WTC11 (cell line): ENCODE data around the gene LSR.

Experiments
- CTCF ChIP-seq: fragments of 200-600 bp; IDR thresholded peaks from 2 replicates; pipeline ENCODE4 v1.8.0; 2022; ENCODE audit warnings: antibody characterized with exemption
- ELF4 ChIP-seq: sonication (generic); formaldehyde crosslinking; IDR thresholded peaks from 2 replicates; pipeline ENCODE4 v1.8.1; 2022; ENCODE audit warnings: low read depth, mild to moderate bottlenecking, moderate library complexity, missing genetic modification reagents
- ESRRA ChIP-seq: sonication (generic); formaldehyde crosslinking; IDR thresholded peaks from 2 replicates; pipeline ENCODE4 v1.8.1; 2022; ENCODE audit warnings: mild to moderate bottlenecking, missing genetic modification reagents, borderline replicate concordance
- ETV6 ChIP-seq: sonication (generic); formaldehyde crosslinking; IDR thresholded peaks from 2 replicates; pipeline ENCODE4 v1.8.1; 2022; ENCODE audit warnings: mild to moderate bottlenecking, missing genetic modification reagents
- NFYB ChIP-seq: sonication (generic); formaldehyde crosslinking; conservative IDR thresholded peaks from 2 replicates; pipeline ENCODE4 v1.8.0; 2022; ENCODE audit warnings: low read depth, missing genetic modification reagents
- SP1 ChIP-seq: sonication (generic); formaldehyde crosslinking; conservative IDR thresholded peaks from 2 replicates; pipeline ENCODE4 v1.8.1; 2022; ENCODE audit warnings: missing genetic modification reagents
- TP53 ChIP-seq: sonication (generic); formaldehyde crosslinking; IDR thresholded peaks from 2 replicates; pipeline ENCODE4 v1.8.1; 2023; ENCODE audit warnings: mild to moderate bottlenecking, missing genetic modification reagents
- USF1 ChIP-seq: sonication (generic); formaldehyde crosslinking; IDR thresholded peaks from 2 replicates; pipeline ENCODE4 v1.8.0; 2022; ENCODE audit warnings: mild to moderate bottlenecking, missing genetic modification reagents
- TF ChIP-seq, protein P1 (sequence below): sonication (generic); formaldehyde crosslinking; IDR thresholded peaks from 2 replicates; pipeline ENCODE4 v1.8.1; 2023; ENCODE audit warnings: mild to moderate bottlenecking, moderate library complexity, missing genetic modification reagents
- TF ChIP-seq, protein P2 (sequence below): sonication (generic); formaldehyde crosslinking; IDR thresholded peaks from 2 replicates; pipeline ENCODE4 v1.8.0; 2022; ENCODE audit warnings: missing genetic modification reagents
- TF ChIP-seq, protein P3 (sequence below): sonication (generic); formaldehyde crosslinking; IDR thresholded peaks from 2 replicates; pipeline ENCODE4 v1.8.1; 2022; ENCODE audit warnings: missing genetic modification reagents, borderline replicate concordance

- TF ChIP-seq CTCF = no peak
- no peak for TF ChIP-seq NFYB (CRISPR knock-in tag)
- no peak for TF ChIP-seq ETV6 (CRISPR knock-in tag)
- TF ChIP-seq, protein P1, sequence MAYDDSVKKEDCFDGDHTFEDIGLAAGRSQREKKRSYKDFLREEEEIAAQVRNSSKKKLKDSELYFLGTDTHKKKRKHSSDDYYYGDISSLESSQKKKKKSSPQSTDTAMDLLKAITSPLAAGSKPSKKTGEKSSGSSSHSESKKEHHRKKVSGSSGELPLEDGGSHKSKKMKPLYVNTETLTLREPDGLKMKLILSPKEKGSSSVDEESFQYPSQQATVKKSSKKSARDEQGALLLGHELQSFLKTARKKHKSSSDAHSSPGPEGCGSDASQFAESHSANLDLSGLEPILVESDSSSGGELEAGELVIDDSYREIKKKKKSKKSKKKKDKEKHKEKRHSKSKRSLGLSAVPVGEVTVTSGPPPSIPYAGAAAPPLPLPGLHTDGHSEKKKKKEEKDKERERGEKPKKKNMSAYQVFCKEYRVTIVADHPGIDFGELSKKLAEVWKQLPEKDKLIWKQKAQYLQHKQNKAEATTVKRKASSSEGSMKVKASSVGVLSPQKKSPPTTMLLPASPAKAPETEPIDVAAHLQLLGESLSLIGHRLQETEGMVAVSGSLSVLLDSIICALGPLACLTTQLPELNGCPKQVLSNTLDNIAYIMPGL (CRISPR knock-in tag) = no peak
- TF ChIP-seq, protein P2, sequence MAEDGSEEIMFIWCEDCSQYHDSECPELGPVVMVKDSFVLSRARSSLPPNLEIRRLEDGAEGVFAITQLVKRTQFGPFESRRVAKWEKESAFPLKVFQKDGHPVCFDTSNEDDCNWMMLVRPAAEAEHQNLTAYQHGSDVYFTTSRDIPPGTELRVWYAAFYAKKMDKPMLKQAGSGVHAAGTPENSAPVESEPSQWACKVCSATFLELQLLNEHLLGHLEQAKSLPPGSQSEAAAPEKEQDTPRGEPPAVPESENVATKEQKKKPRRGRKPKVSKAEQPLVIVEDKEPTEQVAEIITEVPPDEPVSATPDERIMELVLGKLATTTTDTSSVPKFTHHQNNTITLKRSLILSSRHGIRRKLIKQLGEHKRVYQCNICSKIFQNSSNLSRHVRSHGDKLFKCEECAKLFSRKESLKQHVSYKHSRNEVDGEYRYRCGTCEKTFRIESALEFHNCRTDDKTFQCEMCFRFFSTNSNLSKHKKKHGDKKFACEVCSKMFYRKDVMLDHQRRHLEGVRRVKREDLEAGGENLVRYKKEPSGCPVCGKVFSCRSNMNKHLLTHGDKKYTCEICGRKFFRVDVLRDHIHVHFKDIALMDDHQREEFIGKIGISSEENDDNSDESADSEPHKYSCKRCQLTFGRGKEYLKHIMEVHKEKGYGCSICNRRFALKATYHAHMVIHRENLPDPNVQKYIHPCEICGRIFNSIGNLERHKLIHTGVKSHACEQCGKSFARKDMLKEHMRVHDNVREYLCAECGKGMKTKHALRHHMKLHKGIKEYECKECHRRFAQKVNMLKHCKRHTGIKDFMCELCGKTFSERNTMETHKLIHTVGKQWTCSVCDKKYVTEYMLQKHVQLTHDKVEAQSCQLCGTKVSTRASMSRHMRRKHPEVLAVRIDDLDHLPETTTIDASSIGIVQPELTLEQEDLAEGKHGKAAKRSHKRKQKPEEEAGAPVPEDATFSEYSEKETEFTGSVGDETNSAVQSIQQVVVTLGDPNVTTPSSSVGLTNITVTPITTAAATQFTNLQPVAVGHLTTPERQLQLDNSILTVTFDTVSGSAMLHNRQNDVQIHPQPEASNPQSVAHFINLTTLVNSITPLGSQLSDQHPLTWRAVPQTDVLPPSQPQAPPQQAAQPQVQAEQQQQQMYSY (CRISPR knock-in tag) = no peak
- TF ChIP-seq ELF4 (CRISPR knock-in tag) = no peak
- TF ChIP-seq SP1 (CRISPR knock-in tag) = no peak
- TF ChIP-seq TP53 (CRISPR knock-in tag) = no peak
- TF ChIP-seq, protein P3, sequence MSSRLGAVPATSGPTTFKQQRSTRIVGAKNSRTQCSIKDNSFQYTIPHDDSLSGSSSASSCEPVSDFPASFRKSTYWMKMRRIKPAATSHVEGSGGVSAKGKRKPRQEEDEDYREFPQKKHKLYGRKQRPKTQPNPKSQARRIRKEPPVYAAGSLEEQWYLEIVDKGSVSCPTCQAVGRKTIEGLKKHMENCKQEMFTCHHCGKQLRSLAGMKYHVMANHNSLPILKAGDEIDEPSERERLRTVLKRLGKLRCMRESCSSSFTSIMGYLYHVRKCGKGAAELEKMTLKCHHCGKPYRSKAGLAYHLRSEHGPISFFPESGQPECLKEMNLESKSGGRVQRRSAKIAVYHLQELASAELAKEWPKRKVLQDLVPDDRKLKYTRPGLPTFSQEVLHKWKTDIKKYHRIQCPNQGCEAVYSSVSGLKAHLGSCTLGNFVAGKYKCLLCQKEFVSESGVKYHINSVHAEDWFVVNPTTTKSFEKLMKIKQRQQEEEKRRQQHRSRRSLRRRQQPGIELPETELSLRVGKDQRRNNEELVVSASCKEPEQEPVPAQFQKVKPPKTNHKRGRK (CRISPR knock-in tag) = no peak
- TF ChIP-seq USF1 (CRISPR knock-in tag) = no peak
- TF ChIP-seq ESRRA = no peak
These were observed 47.1 kb downstream of the LSR start for GRCh38 chr19:35295792-35296462.
